Activated CD4-positive, alpha-beta T cell treated with anti-CD3 and anti-CD28 coated beads, Interleukin-2, Interleukin-6, amounts not matched to agents 100 ng/mL and 50 ng/mL, durations not matched to agents 16 hours and 8 hours (primary cell): ENCODE data around the gene SLC17A7.

Experiments used
- DNase-seq: peaks from one replicate; pipeline ENCODE4 v3.0.0-alpha.2; 2020

Gene SLC17A7

DNA sequence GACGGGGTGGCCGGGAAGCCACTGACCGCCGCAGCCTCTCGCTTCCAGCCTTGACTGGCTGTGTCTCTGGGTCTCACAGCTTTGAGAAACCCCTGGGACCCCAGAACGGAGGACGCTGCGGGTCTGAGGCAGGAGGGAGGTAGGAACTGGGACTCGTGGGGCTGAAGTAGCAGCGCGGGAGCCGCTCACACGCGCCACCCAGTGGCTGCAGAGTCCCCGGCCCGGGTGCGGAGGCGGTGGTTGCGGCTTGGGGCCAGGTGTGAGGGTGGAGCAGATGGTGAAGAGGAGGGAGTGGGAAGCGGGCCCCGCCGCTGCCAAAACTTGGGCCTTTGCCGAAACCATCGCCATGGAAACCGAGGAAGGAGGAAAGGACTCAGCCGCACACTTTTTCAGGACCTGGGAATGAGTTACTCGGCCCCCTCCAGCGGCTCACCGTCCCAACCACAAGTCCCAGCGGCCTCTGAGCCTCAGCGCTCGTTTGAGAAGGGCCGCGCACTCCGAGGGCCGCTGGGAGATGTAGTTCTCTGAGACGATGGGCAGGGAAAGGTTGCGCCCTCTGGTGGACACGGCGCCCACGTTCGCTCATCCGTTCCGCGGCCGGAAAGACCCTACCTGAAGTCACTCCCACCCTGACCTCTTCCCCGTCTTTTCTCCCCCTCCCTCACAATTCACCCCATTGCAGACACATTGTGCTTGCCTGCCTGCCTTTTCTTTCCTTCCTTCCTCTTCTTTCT lies 2.2 kb upstream of the SLC17A7 start:
- peak; percentile 95 for DNase-seq

- DNase-seq, result peak; percentile 80
Measured at GRCh38 chr19:49442771-49443365, 1.5 kb upstream of the SLC17A7 start.

GRCh38 chr19:49442354-49442753 lies 1.0 kb upstream of the SLC17A7 start:
- peak; percentile 22 for DNase-seq

DNA sequence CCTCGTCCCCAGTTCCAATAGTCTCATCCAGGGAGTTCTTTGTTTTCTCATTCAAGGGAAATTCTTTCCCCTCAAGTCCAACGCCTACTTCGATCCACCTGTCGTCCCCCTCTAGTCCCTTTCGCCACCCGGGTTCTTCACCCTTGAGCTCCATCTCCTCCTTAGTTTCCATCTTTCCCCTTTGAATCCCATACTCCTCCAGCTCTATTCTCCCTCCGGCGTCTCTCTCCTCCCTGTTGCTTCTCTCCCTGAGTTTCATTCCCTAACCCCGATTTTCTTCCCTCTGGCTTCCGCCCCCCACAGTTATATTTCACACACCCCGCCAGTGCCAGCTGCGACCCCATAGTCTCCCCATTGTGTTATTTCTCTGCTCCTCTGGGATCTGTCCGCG lies 628 bp upstream of the SLC17A7 start:
- DNase-seq, result no peak

GRCh38 chr19:49440439-49441209 lies 703 bp downstream of the SLC17A7 start:
- no peak for DNase-seq

- no peak for DNase-seq
Measured at GRCh38 chr19:49439836-49440235, 1.5 kb downstream of the SLC17A7 start.

GRCh38 chr19:49438261-49438660 lies 3.1 kb downstream of the SLC17A7 start:
- DNase-seq, result no peak

- no peak for DNase-seq
Measured at GRCh38 chr19:49437231-49437630, 4.1 kb downstream of the SLC17A7 start.

GRCh38 chr19:49436381-49437017 lies 4.8 kb downstream of the SLC17A7 start:
- peak; percentile 69 for DNase-seq

DNA sequence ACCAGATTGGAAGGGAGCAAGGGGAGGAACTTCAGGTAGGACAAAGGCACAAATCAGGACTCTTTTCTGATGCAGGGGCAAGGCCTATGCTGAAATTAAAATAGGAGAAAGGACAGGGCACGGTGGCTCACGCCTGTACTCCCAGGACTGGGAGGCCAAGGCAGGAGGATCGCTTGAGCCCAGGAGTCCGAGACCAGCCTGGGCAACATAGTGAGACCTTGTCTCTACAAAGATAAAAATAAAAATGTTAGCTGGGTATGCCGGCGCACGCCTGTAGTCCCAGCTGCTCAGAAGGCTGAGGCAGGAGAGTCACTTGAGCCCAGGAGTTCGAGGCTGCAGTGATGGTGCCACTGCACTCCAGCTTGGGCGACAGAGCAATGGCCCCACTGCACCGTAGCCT lies 5.7 kb downstream of the SLC17A7 start:
- DNase-seq, result no peak

- no peak for DNase-seq
Measured at GRCh38 chr19:49434907-49435583, 6.3 kb downstream of the SLC17A7 start.

- no peak for DNase-seq
Measured at GRCh38 chr19:49433240-49433901, 8.0 kb downstream of the SLC17A7 start.

DNA sequence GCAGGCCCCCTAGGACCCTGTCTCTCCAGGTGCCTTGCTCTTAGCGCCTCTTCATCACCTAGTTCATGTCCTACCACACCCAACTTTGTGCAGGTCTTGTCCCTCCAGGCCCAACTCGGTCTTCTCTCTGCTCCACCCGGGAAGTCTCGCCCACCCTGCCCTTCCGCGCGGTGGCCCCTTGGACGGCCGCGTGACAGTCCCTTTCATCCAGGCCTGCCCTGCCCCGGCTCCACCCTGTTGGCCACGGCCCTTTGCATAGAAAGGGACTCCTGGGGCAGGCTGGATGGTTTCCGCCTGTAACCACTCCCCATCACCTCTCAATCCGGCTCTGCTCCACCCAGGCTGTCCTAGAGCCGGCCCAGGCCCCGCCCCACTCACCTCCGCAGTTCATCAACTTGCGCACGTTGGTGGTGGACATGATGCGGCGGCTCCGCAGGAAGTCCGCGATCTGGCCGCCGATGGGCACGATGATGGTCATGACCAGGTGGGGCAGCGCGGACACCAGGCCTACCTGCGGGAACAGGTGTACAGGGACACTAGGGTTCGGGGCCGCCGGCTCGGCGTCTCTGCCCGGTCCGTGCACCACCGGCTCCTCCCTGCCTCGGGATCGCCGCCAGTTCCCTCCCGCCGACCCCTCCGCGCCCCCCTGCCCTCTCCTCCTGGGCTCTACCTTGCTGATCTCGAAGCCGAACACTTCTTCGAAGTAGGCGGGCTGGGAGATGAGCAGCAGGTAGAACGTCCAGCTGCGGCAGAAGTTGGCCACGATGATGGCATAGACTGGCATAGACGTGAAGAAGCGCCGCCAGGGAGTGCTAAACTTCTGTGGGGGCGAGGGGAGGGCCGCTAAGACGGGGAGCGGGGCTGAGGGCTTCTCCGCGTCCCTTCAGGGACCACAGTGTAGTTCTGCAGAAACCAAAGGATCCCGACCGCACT lies 8.9 kb downstream of the SLC17A7 start:
- DNase-seq, result peak; percentile 20

DNA sequence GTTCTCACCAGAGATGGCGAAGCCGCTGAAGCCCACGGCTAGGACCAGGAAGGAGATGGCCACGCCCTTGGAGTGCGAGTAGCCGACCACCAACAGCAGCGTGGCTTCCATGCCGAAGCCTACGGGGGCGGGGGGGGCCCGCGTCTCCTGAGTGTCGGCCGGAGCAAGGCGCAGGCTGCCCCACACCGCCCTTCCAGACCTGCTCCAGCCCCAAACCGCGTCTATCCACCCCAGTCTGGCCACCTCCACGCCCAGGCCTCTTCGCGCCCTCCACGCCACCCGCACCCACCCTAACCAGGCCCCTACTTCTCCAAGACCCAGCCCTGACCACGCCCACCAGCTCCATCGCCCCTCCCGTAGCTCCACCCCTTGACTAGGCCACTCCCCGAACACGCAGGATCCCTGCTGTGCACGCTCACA lies 10.0 kb downstream of the SLC17A7 start:
- peak; percentile 21 for DNase-seq

DNA sequence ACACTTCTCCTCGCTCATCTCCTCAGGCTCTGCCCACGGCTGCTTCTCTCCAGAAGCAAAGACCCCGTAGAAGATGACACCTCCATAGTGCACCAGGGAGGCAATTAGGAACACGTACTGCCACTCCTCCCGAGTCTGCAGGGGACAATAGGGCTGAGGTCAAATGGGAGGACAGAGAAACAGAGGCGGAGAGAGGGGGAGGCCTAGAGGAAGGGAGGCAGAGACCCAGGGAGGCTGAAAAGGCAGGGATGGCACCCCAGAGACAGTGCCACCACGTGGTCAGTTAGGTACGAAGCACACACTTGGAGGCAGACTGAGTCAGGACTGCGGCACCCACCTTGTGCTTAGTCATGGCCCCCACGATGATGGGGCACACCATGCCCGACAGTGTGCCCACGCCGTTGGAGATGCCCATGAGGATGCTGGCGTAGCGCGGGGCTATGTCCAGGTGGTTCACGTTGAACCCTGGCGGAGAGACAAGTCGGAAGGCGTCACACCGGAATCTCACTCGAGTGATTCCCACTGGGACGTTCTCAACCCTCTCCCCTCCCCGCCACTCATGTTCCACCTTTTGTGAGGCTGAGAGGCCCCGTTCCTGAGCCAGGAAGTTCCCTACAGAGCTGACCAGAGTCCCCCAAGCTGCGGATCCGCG lies 10.5 kb downstream of the SLC17A7 start:
- peak; percentile 32 for DNase-seq

- DNase-seq, result no peak
Measured at GRCh38 chr19:49430172-49430677, 11.1 kb downstream of the SLC17A7 start.

DNA sequence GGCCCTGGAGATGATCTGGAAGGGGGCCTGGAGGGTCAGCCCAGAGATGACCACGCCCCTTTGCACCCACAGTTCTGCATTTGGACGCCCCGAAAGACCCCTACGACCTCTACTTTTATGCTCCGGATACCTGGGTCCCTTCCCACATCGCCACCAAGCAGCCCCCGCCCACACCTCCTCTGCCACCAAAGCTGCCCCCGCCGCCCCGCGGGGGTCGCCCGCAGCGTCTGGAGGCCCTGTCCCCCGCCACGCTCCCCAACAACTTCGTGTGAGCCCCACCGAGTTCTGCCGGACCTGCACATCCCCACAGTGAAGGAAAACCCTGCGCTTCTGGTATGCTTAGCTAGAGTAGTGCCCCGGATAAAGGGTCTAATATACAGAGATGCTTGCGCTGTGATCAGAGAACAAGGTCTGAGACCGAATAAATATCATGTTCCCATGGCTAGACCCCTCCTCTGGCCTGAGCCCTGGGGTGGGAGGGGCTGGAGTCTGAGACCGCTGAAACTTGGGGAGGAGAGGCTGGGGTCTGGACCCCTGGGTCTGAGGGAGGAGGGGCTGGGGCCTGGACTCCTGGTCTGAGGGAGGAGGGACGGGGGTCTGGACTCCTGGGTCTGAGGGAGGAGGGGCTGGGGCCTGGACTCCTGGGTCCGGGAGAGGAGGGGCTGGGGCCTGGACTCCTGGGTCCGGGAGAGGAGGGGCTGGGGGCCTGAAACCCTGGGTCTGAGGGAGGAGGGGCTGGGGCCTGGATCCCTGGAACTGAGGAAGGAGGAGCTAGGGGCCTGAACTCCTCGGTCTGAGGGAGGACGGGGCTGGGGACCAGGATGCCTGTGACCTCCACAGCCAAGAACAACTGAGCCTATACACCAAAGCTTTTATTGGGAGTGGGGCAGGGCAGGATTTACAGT lies 12.5 kb downstream of the SLC17A7 start:
- no peak for DNase-seq

GRCh38 chr19:49427855-49428546 lies 13.3 kb downstream of the SLC17A7 start:
- peak; percentile 31 for DNase-seq

GRCh38 chr19:49427339-49427738 lies 14.0 kb downstream of the SLC17A7 start:
- DNase-seq, result no peak
